Measurements from ENCODE around the gene AGXT2. TPM values are rescaled to one million over a fixed set of nuclear protein-coding genes. Genes with fewer than 3 reads are reported as not detected.

The AGXT2 gene
- total RNA-seq, 1 experiment from 2014 or later: not detected

DNA sequence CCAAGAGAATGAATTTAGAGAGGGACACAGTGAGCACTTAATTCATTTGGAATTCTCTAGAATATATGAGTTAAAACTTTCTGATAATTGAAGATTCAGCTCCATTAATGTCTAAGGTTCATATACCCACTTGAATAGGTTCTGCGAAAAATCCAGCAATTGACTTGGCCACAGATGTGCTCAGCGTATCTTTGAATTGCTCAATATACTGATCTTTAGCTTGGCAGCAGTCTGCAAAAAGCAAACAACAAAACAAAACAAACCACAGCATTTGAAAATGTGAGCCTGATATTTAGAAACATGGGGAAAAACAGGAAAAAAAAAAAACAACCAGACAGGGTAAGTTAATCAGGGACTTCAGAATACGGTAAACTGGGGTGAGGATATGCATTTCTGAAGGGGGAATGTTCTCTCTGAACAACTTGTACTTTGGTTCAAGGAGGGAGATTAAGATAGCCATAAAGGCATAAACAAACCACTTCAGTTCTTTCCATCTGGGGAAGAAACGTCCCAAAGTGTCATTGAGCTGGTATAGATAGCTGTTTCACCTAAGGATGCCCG is 21.4 kb downstream of the AGXT2 start:
- H3K36me3 Mint-ChIP-seq: no peaks in the 10 kb centered on the region
- H3K4me1 Mint-ChIP-seq: peaks cover 4% of the 10 kb centered on the region
- POLR2A ChIA-PET: no interaction called here
- no peak for DNase-seq (ENCODE audit: low spot score)
- H3K9me3 Mint-ChIP-seq: no peaks in the 10 kb centered on the region
- no peak for ATAC-seq
- TF ChIP-seq GTF2I (CRISPR knock-in tag; conservative IDR thresholded peaks at IDR 0.05): no peak
- TF ChIP-seq, protein P1, sequence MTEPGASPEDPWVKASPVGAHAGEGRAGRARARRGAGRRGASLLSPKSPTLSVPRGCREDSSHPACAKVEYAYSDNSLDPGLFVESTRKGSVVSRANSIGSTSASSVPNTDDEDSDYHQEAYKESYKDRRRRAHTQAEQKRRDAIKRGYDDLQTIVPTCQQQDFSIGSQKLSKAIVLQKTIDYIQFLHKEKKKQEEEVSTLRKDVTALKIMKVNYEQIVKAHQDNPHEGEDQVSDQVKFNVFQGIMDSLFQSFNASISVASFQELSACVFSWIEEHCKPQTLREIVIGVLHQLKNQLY (CRISPR knock-in tag; IDR thresholded peaks at IDR 0.05): no peak
- TF ChIP-seq, protein P2, sequence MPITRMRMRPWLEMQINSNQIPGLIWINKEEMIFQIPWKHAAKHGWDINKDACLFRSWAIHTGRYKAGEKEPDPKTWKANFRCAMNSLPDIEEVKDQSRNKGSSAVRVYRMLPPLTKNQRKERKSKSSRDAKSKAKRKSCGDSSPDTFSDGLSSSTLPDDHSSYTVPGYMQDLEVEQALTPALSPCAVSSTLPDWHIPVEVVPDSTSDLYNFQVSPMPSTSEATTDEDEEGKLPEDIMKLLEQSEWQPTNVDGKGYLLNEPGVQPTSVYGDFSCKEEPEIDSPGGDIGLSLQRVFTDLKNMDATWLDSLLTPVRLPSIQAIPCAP (CRISPR knock-in tag; IDR thresholded peaks at IDR 0.05): no peak
- no peak for TF ChIP-seq FOXJ3 (CRISPR knock-in tag; IDR thresholded peaks at IDR 0.05; ENCODE audit: borderline replicate concordance)
- TF ChIP-seq, protein P3, sequence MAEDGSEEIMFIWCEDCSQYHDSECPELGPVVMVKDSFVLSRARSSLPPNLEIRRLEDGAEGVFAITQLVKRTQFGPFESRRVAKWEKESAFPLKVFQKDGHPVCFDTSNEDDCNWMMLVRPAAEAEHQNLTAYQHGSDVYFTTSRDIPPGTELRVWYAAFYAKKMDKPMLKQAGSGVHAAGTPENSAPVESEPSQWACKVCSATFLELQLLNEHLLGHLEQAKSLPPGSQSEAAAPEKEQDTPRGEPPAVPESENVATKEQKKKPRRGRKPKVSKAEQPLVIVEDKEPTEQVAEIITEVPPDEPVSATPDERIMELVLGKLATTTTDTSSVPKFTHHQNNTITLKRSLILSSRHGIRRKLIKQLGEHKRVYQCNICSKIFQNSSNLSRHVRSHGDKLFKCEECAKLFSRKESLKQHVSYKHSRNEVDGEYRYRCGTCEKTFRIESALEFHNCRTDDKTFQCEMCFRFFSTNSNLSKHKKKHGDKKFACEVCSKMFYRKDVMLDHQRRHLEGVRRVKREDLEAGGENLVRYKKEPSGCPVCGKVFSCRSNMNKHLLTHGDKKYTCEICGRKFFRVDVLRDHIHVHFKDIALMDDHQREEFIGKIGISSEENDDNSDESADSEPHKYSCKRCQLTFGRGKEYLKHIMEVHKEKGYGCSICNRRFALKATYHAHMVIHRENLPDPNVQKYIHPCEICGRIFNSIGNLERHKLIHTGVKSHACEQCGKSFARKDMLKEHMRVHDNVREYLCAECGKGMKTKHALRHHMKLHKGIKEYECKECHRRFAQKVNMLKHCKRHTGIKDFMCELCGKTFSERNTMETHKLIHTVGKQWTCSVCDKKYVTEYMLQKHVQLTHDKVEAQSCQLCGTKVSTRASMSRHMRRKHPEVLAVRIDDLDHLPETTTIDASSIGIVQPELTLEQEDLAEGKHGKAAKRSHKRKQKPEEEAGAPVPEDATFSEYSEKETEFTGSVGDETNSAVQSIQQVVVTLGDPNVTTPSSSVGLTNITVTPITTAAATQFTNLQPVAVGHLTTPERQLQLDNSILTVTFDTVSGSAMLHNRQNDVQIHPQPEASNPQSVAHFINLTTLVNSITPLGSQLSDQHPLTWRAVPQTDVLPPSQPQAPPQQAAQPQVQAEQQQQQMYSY (CRISPR knock-in tag; IDR thresholded peaks at IDR 0.05): no peak
- TF ChIP-seq RELA (CRISPR knock-in tag; IDR thresholded peaks at IDR 0.05; ENCODE audit: borderline replicate concordance): no peak
- no peak for TF ChIP-seq SMAD3 (CRISPR knock-in tag; IDR thresholded peaks at IDR 0.05; ENCODE audit: borderline replicate concordance)
- no peak for TF ChIP-seq ESRRA (CRISPR knock-in tag; IDR thresholded peaks at IDR 0.05; ENCODE audit: borderline replicate concordance)
- TF ChIP-seq ZNF138 (CRISPR knock-in tag; conservative IDR thresholded peaks at IDR 0.05): no peak
- TF ChIP-seq PRRX2 (CRISPR knock-in tag; IDR thresholded peaks at IDR 0.05): no peak
- no peak for TF ChIP-seq ZNF423 (CRISPR knock-in tag; IDR thresholded peaks at IDR 0.05)
- CTCF ChIA-PET: no interaction called here
- no peak overlapping the region for H3K4me3 Mint-ChIP-seq
- H3K27me3 Mint-ChIP-seq (ENCODE audit: low read depth): no peaks in the 10 kb centered on the region
- H3K27ac Mint-ChIP-seq: no peak overlapping the region

DNA sequence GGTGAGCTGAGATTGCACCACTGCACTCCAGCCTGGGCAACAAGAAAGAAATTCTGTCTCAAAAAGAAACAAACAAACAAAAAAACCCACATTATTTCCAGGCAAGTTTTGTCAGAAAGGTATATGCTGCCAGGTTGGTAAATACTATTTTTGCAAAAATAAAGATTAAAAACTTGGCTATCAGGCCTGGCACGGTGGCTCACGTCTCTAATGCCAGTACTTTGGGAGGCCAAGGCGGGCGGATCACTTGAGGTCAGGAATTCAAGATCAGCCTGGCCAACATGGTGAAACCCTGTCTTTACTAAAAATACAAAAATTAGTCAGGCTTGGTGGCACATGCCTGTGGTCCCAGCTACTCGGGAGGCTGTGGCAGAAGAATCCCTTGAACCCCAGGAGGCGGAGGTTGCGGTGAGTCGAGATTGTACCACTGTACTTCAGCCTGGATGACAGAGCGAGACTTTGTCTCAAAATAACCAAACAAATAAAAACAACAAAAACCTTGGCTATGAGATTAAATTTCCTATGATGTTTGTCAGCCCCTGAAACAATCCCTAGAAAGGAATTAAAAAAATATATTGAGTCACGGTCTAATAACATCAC is 22.7 kb downstream of the AGXT2 start:
- DNase-seq (ENCODE audit: low spot score): no peak
- Mint-ChIP-seq H3K4me3 (no peak overlapping the region), H3K4me1 (no peaks in the 10 kb centered on the region), H3K27me3 (ENCODE audit: low read depth) (no peaks in the 10 kb centered on the region), H3K36me3 (no peaks in the 10 kb centered on the region), H3K9me3 (no peaks in the 10 kb centered on the region), H3K27ac (no peak overlapping the region)
- CTCF ChIA-PET: interaction anchor here (1.4 kb wide), 1 partner anchor 22 kb away, joined by 7 read pairs; no protein-coding TSS in a partner anchor
- TF ChIP-seq, protein P4, sequence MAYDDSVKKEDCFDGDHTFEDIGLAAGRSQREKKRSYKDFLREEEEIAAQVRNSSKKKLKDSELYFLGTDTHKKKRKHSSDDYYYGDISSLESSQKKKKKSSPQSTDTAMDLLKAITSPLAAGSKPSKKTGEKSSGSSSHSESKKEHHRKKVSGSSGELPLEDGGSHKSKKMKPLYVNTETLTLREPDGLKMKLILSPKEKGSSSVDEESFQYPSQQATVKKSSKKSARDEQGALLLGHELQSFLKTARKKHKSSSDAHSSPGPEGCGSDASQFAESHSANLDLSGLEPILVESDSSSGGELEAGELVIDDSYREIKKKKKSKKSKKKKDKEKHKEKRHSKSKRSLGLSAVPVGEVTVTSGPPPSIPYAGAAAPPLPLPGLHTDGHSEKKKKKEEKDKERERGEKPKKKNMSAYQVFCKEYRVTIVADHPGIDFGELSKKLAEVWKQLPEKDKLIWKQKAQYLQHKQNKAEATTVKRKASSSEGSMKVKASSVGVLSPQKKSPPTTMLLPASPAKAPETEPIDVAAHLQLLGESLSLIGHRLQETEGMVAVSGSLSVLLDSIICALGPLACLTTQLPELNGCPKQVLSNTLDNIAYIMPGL (CRISPR knock-in tag; IDR thresholded peaks at IDR 0.05): no peak
- TF ChIP-seq, protein P5, sequence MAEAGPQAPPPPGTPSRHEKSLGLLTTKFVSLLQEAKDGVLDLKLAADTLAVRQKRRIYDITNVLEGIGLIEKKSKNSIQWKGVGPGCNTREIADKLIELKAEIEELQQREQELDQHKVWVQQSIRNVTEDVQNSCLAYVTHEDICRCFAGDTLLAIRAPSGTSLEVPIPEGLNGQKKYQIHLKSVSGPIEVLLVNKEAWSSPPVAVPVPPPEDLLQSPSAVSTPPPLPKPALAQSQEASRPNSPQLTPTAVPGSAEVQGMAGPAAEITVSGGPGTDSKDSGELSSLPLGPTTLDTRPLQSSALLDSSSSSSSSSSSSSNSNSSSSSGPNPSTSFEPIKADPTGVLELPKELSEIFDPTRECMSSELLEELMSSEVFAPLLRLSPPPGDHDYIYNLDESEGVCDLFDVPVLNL (CRISPR knock-in tag; IDR thresholded peaks at IDR 0.05; ENCODE audit: borderline replicate concordance, low read depth): no peak
- TF ChIP-seq ZNF219 (CRISPR knock-in tag; IDR thresholded peaks at IDR 0.05; ENCODE audit: borderline replicate concordance) (no peak), CREB1 (CRISPR knock-in tag; IDR thresholded peaks at IDR 0.05) (no peak), NFATC4 (CRISPR knock-in tag; IDR thresholded peaks at IDR 0.05) (no peak)
- no peak for ATAC-seq
- POLR2A ChIA-PET: no interaction called here

Data from WTC11 (cell line).